Measurements from ENCODE around the gene UMOD.

The UMOD gene

GRCh38 chr16:20291208-20292206, 61.0 kb downstream of the UMOD start:
- no peak for DNase-seq

DNA sequence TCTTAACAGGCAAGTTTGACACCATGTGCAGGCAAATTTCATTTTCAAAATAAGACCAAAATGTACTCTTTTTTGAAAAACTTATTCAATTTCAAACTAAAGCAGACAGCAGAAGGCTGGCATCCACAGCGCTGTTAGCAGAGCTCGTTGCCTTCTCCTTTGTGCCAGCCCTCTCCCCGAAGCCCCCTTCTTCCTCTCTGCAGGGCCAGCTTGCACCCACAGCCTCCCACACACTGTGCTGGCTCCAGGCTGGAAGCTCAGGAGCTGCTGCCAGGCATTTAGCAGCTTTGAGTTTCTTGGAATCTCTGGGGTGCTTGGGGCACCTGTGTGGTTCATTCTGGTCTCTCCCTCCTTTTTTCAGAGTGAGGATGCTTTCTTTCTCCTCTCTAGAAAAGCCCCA, 62.9 kb downstream of the UMOD start:
- DNase-seq, result no peak

DNA sequence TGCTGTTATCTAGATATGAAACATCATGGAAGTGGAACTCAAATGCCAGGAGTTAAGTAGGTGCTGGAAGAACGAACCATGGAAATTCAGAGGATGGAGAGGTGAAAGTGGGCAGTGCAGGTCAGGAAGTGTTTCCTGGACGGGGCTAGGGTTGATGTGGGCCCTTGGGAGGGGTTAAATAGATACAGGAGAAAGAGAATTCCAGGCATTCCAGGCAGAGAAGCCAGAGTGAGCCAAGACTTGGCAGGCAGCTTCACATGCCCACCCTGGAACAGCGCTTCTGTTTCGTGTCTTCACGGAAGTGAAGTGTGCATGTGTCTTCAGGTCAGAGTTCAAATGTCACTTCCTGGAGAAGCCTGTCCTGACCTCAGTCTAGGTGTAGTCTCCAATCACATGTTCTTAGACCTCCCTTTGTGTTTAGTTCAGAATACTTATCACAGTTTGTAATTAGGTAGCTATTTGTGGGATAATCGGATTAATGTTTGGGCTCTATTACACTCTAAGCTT, 66.5 kb downstream of the UMOD start:
- DNase-seq, result no peak
